WTC11 (cell line): ENCODE data around the gene ASF1A.

Experiments used
- FOXK1 ChIP-seq: sonication (generic); formaldehyde crosslinking; IDR thresholded peaks from 2 replicates; pipeline ENCODE4 v1.8.0; 2022; ENCODE audit warnings: mild to moderate bottlenecking, moderate library complexity, missing genetic modification reagents
- JUN ChIP-seq: sonication (generic); formaldehyde crosslinking; IDR thresholded peaks from 2 replicates; pipeline ENCODE4 v1.8.0; 2023; ENCODE audit warnings: mild to moderate bottlenecking, missing genetic modification reagents
- ZNF121 ChIP-seq: sonication (generic); formaldehyde crosslinking; IDR thresholded peaks from 2 replicates; pipeline ENCODE4 v1.8.0; 2023; ENCODE audit warnings: missing genetic modification reagents
- ZNF138 ChIP-seq: sonication (generic); formaldehyde crosslinking; conservative IDR thresholded peaks from 2 replicates; pipeline ENCODE4 v1.8.1; 2022; ENCODE audit warnings: mild to moderate bottlenecking, moderate library complexity, missing genetic modification reagents
- TF ChIP-seq, protein P1 (sequence below): fragments of 200-600 bp; IDR thresholded peaks from 2 replicates; pipeline ENCODE4 v1.8.0; 2022; ENCODE audit warnings: antibody characterized with exemption
- TF ChIP-seq, protein P2 (sequence below): sonication (generic); formaldehyde crosslinking; IDR thresholded peaks from 2 replicates; pipeline ENCODE4 v1.8.0; 2023; ENCODE audit warnings: missing genetic modification reagents
- TF ChIP-seq, protein P3 (sequence below): sonication (generic); formaldehyde crosslinking; IDR thresholded peaks from 2 replicates; pipeline ENCODE4 v1.8.1; 2023; ENCODE audit warnings: mild to moderate bottlenecking, missing genetic modification reagents, moderate library complexity
- TF ChIP-seq, protein P4 (sequence below): sonication (generic); formaldehyde crosslinking; IDR thresholded peaks from 2 replicates; pipeline ENCODE4 v1.8.1; 2023; ENCODE audit warnings: mild to moderate bottlenecking, missing genetic modification reagents, moderate library complexity

DNA sequence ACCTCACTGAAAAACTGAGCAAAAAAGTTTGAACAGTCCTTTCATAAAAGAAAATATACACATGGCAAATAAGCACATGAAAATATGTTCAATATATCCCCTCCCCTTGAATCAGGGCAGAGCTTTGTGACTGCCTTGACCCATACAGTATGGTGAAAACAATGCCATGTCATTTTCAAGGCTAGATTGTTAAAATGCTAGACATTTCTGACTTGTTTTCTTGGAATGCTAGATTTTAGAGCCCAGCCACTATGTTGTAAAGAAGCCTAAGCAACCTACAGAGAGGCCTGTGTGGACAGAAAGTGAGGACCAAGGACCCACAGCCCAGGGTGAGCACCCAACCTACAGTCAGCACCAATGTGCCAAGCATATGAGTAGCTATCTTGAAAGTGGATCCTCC is 17.1 kb upstream of the ASF1A start:
- TF ChIP-seq, protein P1, sequence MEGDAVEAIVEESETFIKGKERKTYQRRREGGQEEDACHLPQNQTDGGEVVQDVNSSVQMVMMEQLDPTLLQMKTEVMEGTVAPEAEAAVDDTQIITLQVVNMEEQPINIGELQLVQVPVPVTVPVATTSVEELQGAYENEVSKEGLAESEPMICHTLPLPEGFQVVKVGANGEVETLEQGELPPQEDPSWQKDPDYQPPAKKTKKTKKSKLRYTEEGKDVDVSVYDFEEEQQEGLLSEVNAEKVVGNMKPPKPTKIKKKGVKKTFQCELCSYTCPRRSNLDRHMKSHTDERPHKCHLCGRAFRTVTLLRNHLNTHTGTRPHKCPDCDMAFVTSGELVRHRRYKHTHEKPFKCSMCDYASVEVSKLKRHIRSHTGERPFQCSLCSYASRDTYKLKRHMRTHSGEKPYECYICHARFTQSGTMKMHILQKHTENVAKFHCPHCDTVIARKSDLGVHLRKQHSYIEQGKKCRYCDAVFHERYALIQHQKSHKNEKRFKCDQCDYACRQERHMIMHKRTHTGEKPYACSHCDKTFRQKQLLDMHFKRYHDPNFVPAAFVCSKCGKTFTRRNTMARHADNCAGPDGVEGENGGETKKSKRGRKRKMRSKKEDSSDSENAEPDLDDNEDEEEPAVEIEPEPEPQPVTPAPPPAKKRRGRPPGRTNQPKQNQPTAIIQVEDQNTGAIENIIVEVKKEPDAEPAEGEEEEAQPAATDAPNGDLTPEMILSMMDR = no peak
- TF ChIP-seq JUN = no peak
- TF ChIP-seq, protein P2, sequence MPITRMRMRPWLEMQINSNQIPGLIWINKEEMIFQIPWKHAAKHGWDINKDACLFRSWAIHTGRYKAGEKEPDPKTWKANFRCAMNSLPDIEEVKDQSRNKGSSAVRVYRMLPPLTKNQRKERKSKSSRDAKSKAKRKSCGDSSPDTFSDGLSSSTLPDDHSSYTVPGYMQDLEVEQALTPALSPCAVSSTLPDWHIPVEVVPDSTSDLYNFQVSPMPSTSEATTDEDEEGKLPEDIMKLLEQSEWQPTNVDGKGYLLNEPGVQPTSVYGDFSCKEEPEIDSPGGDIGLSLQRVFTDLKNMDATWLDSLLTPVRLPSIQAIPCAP (CRISPR knock-in tag) = no peak
- no peak for TF ChIP-seq ZNF121 (CRISPR knock-in tag)
- TF ChIP-seq, protein P3, sequence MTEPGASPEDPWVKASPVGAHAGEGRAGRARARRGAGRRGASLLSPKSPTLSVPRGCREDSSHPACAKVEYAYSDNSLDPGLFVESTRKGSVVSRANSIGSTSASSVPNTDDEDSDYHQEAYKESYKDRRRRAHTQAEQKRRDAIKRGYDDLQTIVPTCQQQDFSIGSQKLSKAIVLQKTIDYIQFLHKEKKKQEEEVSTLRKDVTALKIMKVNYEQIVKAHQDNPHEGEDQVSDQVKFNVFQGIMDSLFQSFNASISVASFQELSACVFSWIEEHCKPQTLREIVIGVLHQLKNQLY (CRISPR knock-in tag) = no peak
- TF ChIP-seq, protein P4, sequence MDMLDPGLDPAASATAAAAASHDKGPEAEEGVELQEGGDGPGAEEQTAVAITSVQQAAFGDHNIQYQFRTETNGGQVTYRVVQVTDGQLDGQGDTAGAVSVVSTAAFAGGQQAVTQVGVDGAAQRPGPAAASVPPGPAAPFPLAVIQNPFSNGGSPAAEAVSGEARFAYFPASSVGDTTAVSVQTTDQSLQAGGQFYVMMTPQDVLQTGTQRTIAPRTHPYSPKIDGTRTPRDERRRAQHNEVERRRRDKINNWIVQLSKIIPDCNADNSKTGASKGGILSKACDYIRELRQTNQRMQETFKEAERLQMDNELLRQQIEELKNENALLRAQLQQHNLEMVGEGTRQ (CRISPR knock-in tag) = no peak
- no peak for TF ChIP-seq ZNF138 (CRISPR knock-in tag)
- no peak for TF ChIP-seq FOXK1 (CRISPR knock-in tag)
